GM19324 (cell line): Measurements from ENCODE around the gene WFS1.

Source experiments
- ATAC-seq: cut with Tn5 transposase; IDR thresholded peaks from one replicate; pipeline ENCODE4 v1.9.1; 2021; ENCODE audit warnings: mild to moderate bottlenecking, moderate library complexity; ENCODE audit not compliant: unreplicated experiment, low FRiP score

Gene WFS1

GRCh38 chr4:6258741-6259140, 10.9 kb upstream of the WFS1 start:
- ATAC-seq: no peak

GRCh38 chr4:6259886-6260285, 9.8 kb upstream of the WFS1 start:
- ATAC-seq: no peak

GRCh38 chr4:6262176-6262575, 7.5 kb upstream of the WFS1 start:
- ATAC-seq: no peak

- ATAC-seq: no peak
Measured at GRCh38 chr4:6262847-6263487, 6.7 kb upstream of the WFS1 start.

GRCh38 chr4:6263526-6264224, 6.0 kb upstream of the WFS1 start:
- no peak for ATAC-seq

GRCh38 chr4:6264225-6264540, 5.5 kb upstream of the WFS1 start:
- ATAC-seq: no peak

- no peak for ATAC-seq
Measured at GRCh38 chr4:6265546-6265945, 4.1 kb upstream of the WFS1 start.

- ATAC-seq: no peak
Measured at GRCh38 chr4:6267573-6267972, 2.1 kb upstream of the WFS1 start.

GRCh38 chr4:6268650-6269615, 717 bp upstream of the WFS1 start:
- ATAC-seq: no peak

GRCh38 chr4:6270636-6271121, 1.0 kb downstream of the WFS1 start:
- ATAC-seq: no peak

GRCh38 chr4:6271206-6271605, 1.6 kb downstream of the WFS1 start:
- ATAC-seq: no peak

GRCh38 chr4:6271701-6272465, 2.2 kb downstream of the WFS1 start:
- no peak for ATAC-seq

- no peak for ATAC-seq
Measured at GRCh38 chr4:6272863-6273660, 3.4 kb downstream of the WFS1 start.

- no peak for ATAC-seq
Measured at GRCh38 chr4:6273661-6273990, 4.0 kb downstream of the WFS1 start.

GRCh38 chr4:6275351-6275750, 5.7 kb downstream of the WFS1 start:
- ATAC-seq: no peak

- no peak for ATAC-seq
Measured at GRCh38 chr4:6275898-6276806, 6.5 kb downstream of the WFS1 start.

GRCh38 chr4:6277139-6277802, 7.6 kb downstream of the WFS1 start:
- no peak for ATAC-seq
